Right lobe of liver (tissue), 6 donors: ENCODE results near the gene ANKRD23. TPM values are rescaled to one million over a fixed set of nuclear protein-coding genes. Genes with fewer than 3 reads are reported as not detected.

Experiments
- ATAC-seq, 4 donors: fragments of 200-7000 bp; cut with Tn5 transposase; one replicate each; pipeline ENCODE4 v1.9.1; 2020; ENCODE audit warnings: mild to moderate bottlenecking in 4 of 4, moderate library complexity in 4 of 4
- DNase-seq, 3 donors: peaks; one replicate each; pipeline ENCODE4 v3.0.0-alpha.2; 2020
- H3K27ac ChIP-seq, 3 donors: fragments of 200-600 bp; one replicate each; pipeline ENCODE4 v1.8.0; 2022
- H3K27me3 ChIP-seq, 2 donors: fragments of 200-600 bp; one replicate each; pipeline ENCODE4 v1.8.0; 2022
- H3K36me3 ChIP-seq, 4 donors: fragments of 200-600 bp; sonication (generic) in 1 of 4; one replicate each; pipeline versions ENCODE4 v1.5.1 to v1.8.0; 2017 to 2022; ENCODE audit warnings: control low read depth in 1 of 4
- H3K4me1 ChIP-seq, 4 donors: fragments of 200-600 bp; sonication (generic) in 1 of 4; one replicate each; pipeline versions ENCODE4 v1.5.1 to v1.8.0; 2017 to 2022; ENCODE audit warnings: control low read depth in 1 of 4
- H3K4me3 ChIP-seq, 3 donors: fragments of 200-600 bp; one replicate each; pipeline ENCODE4 v1.8.0; 2022
- H3K9me3 ChIP-seq, 4 donors: fragments of 200-600 bp; sonication (generic) in 1 of 4; one replicate each; pipeline versions ENCODE4 v1.5.1 to v1.8.0; 2017 to 2022; ENCODE audit warnings: control low read depth in 1 of 4
- POLR2A ChIP-seq: fragments of 450-650 bp; IDR thresholded peaks from one replicate; pipeline ENCODE4 v1.6.1; 2017; ENCODE audit warnings: antibody characterized with exemption, mild to moderate bottlenecking
- WGBS: methylation state at CpG from one replicate; pipeline ENCODE4 v1.1.6; 2018; ENCODE audit warnings: low coverage, low lambda C conversion rate; ENCODE audit not compliant: insufficient coverage; ENCODE audit errors: missing lambda C conversion rate; 5-methylcytosine and 5-hydroxymethylcytosine counted together
- intact Hi-C, 2 donors: fragments of 100-400 bp; cut with DNase I; formaldehyde crosslinking; loops; one replicate each; pipeline versions ENCODE4 v1.11.2 to v1.14.1; 2022
- total RNA-seq, 6 experiments: library from RNA; depleted of rRNA in 2 of 6; stranded (reverse); fragments of >200 nt in 2 of 6; fragmentation: NEBNext Ultra II Directional in 3 of 6; extraction: Animal tissue kit (Norgen Biotek cat#: 25700) in 3 of 6; gene quantifications; one replicate each; pipeline versions ENCODE4 v1.1.0 to v1.2.4, GENCODE V29; 2016 to 2023
- TF ChIP-seq, protein P1 (sequence below), 4 donors: fragments of 200-600 bp in 3 of 4; fragments of 450-650 bp in 1 of 4; IDR thresholded peaks; one replicate each; pipeline versions ENCODE4 v1.5.1 to v1.8.0; 2016 to 2022; ENCODE audit warnings: antibody characterized with exemption in 4 of 4, mild to moderate bottlenecking in 2 of 4
- donor health status: DM: no; HTN: yes; CAD: no.
- donor health status: DM: no; HTN: no; CAD: no.
- donor health status: DM: no; HTN: no; CAD: no.
- donor health status: DM: no; HTN: yes; CAD: no.
- donor health status: DM: no; HTN: yes; CAD: no.

Gene ANKRD23
- total RNA-seq, 6 experiments from 2014 or later = 0.98 to 4.0 (median 2.7) TPM

DNA sequence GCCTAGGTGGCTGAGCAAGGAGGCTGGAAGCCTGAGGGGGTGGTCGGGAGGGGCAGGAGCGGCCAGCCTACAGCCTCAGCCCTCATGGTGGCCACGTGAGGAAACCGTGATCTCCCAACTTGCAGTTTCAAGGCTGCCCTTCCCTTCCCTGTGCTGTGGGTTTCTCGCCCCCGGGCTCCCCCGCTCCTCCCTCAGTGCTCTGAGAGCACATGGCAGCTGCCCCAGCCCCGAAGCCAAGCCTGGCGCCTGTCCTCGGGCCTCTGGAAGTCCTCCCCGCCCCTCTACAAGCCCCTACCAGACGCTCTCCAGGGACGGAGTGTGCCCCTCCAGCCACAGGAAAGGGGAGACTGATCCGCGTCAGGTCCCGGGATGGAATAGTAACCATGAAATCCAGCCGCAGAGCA is 586 bp upstream of the ANKRD23 start:
- ATAC-seq = no peak

DNA sequence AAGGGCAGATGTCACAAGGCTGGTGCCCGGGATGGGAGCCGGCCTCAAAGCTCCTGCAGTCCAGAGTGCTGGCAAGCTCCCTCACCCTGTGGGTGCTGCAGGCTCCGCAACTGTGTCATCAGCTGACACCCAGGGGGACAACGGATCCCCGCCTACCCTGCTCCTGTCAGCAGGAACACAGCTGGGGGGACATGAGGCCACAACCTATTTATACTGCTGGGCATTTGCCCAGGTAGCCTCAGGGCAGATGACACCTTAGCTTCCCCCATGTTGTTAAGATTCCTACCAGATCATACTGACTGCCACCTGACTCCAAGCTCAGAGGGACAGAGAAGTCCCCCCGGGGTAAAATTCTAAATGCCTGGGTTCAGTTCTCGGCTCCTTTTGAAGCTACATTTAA is 1.2 kb downstream of the ANKRD23 start:
- no peaks in the 10 kb centered on the region for H3K27me3 ChIP-seq
- H3K27ac ChIP-seq = no peak overlapping the region
- TF ChIP-seq, protein P1, sequence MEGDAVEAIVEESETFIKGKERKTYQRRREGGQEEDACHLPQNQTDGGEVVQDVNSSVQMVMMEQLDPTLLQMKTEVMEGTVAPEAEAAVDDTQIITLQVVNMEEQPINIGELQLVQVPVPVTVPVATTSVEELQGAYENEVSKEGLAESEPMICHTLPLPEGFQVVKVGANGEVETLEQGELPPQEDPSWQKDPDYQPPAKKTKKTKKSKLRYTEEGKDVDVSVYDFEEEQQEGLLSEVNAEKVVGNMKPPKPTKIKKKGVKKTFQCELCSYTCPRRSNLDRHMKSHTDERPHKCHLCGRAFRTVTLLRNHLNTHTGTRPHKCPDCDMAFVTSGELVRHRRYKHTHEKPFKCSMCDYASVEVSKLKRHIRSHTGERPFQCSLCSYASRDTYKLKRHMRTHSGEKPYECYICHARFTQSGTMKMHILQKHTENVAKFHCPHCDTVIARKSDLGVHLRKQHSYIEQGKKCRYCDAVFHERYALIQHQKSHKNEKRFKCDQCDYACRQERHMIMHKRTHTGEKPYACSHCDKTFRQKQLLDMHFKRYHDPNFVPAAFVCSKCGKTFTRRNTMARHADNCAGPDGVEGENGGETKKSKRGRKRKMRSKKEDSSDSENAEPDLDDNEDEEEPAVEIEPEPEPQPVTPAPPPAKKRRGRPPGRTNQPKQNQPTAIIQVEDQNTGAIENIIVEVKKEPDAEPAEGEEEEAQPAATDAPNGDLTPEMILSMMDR (IDR thresholded peaks at IDR 0.05) = no peak
- no peak for TF ChIP-seq POLR2A
- ATAC-seq = peak in 3 of 4 donors; percentile 18 to 34 (median 23)
- WGBS = 70% methylated on average over 2 of the region's 7 CpGs
- H3K4me1 ChIP-seq = peaks cover 0 to 2% (median under 1%) of the 10 kb centered on the region in 4 donors
- H3K4me3 ChIP-seq = no peak overlapping the region
- H3K9me3 ChIP-seq = no peaks in the 10 kb centered on the region
- DNase-seq = no peak
- intact Hi-C loops = no loop called here
- H3K36me3 ChIP-seq = peaks cover 0 to 16% (median 3%) of the 10 kb centered on the region in 4 donors

More for the DNA sequence above, 586 bp upstream of the ANKRD23 start:
- intact Hi-C loops = no loop called here
- no peaks in the 10 kb centered on the region for H3K9me3 ChIP-seq
- H3K4me3 ChIP-seq = no peak overlapping the region
- peaks cover 0 to 14% (median 6%) of the 10 kb centered on the region in 4 donors for H3K4me1 ChIP-seq
- peaks cover 0 to 13% (median 3%) of the 10 kb centered on the region in 4 donors for H3K36me3 ChIP-seq
- no peaks in the 10 kb centered on the region for H3K27me3 ChIP-seq
- WGBS = 98% methylated on average over 4 of the region's 17 CpGs
- DNase-seq = no peak
- no peak overlapping the region for H3K27ac ChIP-seq
- no peak for TF ChIP-seq POLR2A
- TF ChIP-seq, protein P1 (IDR thresholded peaks at IDR 0.05) = no peak

DNA sequence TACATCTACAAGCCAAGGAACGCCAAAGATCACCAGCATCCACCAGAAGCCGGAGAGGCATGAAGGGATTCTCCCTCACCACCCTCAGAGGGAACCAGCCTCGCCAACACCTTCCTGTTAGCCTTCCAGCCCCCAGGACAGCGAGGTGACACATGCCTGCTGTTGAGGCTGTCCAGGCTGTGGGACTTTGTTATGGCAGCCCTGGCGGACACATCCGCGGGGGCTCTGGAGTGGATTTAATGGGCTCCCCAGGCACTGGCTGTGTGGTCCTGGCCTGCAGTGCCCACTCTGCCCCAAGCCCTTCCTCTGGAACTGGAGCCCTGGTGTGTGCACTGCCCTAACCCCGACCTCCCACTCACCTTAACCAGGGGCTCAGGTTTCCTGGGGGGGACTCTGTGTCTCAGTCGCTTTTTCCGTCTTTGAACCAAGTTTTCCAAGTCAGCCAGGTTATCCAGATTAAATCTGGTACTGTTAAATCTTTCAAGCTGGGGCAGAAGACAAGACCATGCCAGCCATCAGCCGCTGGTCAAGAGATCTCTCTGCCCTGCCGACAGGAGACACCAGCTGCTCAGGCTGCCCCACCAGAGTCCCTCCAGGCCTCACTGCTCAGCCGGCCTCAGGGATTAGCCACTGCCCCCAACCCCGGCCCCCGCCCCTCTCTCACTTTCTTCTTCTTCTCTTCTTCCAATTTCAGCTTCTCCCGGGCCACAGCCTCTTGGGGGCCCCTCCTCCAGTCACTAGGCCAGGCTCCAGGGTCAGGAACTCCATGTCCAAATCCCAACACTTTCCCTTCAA is 1.9 kb downstream of the ANKRD23 start:
- Histone ChIP-seq H3K9me3 (no peaks in the 10 kb centered on the region), H3K27me3 (no peaks in the 10 kb centered on the region), H3K4me1 (no peaks in the 10 kb centered on the region), H3K27ac (no peak overlapping the region), H3K36me3 (peaks cover 0 to 20% (median 3%) of the 10 kb centered on the region in 4 donors), H3K4me3 (no peak overlapping the region)
- WGBS = 93% methylated on average over 11 of the region's 16 CpGs
- intact Hi-C loops = no loop called here
- ATAC-seq (no peak), DNase-seq (no peak)
- no peak for TF ChIP-seq POLR2A
- TF ChIP-seq, protein P1 (IDR thresholded peaks at IDR 0.05) = no peak

DNA sequence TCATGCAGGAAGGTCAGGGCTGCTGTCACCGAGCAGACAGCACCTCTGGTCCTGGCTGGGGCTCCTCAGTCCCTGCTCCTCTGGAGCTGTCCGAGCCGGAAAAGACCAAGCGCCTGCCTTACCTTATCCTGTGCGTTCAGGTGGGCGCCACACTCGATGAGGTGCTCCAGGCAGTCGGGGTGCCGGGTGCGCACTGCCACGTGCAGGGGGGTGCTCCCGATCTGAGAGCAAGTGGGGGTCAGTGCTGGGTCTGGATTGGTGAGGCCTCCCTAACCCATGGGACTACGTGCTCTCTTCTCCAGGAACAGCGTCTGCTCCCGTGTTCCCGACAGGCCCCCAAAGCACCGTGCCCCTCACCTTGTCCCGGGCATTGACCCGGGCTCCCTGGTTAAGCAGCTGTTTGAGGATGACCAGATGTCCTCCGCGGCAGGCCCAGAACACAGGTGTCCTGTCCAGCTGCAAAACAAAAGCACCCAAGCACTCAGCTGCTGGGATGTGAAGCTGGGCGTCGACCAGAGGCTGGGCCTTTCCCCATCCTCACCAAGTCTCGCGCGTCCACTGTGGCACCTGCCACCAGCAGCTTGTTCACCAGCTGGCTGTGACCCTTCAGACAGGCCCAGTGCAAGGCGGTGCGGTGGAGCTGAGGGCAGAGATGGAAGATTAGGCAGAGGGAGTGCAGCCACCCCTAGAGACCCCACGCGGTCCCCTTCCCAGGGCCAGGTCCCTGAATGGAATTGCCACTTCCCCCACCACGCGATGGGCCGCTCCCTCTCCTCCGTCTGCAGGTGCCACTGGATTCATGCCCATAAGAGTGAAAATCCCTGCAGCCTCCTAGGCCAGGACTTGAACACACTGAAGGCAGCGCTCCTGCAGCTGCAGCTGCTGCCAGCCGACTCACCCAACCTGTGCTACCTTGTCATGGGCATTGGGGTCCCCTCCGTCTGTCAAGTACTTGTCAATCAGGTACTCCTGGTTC is 3.7 kb downstream of the ANKRD23 start:
- no peak overlapping the region for H3K4me3 ChIP-seq

More for the DNA sequence above, 3.7 kb downstream of the ANKRD23 start:
- DNase-seq (no peak), ATAC-seq (peak in 2 of 4 donors; percentile 2 to 5)
- Histone ChIP-seq H3K4me1 (no peaks in the 10 kb centered on the region), H3K27ac (no peak overlapping the region), H3K9me3 (no peaks in the 10 kb centered on the region), H3K36me3 (peaks cover 0 to 10% (median 0%) of the 10 kb centered on the region in 4 donors), H3K27me3 (no peaks in the 10 kb centered on the region)
- WGBS = 78% methylated on average over 6 of the region's 37 CpGs
- intact Hi-C loops = no loop called here
- TF ChIP-seq, protein P1 (IDR thresholded peaks at IDR 0.05) = no peak
- TF ChIP-seq POLR2A = no peak
